SW480 (cell line): ENCODE data around the gene SNAP23.

ENCODE experiments used
- DNase-seq: peaks from one replicate; pipeline ENCODE4 v3.0.0-alpha.2; 2016; ENCODE audit warnings: low spot score

The SNAP23 gene

DNA sequence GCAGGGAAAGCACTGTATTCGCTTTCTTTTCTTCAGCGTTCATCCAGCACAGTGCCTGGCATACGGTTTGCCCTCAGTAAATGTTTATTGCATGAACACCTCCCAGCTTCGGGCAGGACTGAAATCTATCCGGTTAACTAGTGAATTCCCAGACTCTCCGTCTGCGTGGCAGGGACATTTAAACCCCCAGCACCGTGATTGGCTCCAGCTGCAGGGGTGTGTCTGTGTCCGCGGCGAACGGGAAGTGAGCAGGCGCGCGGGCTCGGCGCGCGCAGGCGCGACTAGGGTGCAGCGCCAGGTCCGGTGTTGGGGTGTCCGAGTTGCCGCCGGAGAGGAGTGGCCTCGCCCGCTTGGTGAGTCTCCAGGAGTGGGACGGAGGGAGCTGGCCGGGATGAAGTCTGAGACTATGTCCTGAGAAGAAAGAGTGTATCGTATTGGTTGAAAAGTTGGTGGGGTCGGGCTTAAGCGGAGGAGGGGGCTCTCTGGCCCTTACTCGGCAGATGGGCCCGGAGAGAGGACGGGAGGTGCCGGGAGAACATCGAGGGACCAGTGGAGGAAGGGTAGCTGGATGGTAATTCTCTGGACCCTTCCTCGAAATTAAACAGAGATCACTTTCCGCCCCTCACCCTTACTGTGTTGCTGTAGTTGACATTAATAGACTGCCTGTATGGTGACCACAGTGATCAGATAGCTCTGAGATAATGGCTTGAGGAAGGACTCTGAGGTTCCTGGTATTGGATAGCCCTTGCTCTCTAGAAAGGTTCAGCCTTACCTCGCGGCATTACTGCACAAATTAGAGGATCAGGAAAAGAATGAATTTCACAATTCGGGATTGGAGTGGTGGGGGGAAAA lies at the start of gene SNAP23:
TSS of gene SNAP23 (plus strand) at position 274 of the 852 bp plus-strand sequence. CDS start 16,213 bp downstream, outside the sequence.
- peak; percentile 89 for DNase-seq

DNA sequence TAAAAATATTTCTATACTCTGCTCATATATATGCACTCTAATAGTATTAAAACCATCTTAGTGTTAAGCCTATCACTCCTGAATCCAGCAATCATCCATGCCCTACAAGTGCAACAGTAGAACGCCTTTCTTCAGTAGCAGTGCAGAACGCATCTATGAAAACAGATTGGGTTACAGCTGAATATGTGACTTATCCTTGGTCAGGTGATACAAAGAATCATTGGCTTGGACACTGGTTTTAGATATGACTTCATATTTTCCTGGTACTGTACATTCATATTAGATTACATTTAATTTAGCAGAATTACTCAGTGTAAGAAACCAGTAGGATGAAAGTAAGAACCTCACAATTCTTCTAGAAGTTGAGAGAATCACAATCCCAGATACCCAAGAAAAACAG lies 47.8 kb upstream of the SNAP23 start:
- no peak for DNase-seq

DNA sequence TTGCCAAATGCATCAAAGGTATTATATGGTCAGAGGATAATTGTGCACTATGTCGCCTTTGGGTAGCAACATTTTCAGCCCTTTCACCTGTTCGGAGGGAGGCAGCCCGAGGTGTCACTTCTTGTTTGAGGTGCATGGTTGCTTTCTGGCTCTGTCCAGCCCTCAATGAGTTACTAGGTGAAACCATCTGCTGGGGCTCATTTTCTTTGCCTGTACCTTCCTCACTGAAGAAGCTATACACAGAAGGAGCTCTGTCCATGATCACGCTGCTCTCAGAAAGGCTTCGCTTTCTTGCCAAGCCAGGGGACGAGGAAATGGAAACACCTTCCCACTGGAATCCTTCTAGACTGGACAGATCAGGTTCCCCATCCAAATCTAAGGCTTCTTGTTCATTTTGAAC lies 47.2 kb upstream of the SNAP23 start:
- DNase-seq, result no peak

DNA sequence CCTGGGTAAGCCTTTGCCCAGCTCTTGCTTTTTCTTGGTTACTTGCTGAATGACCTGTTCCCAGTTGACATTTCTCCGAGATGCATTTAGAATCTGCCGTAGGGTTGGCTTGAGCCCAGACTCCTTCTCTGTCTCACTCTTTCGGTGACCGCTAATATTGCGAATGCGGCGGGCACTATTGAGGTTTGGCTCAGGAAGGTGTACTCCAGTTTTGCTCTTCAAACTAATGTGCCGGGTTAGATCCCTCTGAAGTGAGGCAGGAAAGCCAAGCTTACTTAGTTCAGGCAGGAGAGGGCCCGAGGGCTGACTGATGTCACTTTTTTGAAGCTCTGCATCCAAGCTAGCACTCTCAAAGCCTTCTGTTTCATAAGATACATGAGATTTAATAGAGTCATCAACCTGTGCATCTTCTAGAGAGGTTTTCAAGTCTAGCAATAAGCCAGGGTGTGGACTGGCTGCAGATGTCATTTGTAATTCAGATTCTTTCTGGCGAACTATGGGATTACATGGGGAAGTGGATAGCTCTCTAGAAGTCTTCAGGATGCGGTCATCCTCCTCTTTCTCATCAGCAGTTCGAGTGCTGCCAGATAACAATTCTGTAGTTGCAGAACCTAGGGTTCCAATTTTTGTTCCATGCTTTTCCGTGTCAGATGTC lies 45.5 kb upstream of the SNAP23 start:
- DNase-seq, result no peak

DNA sequence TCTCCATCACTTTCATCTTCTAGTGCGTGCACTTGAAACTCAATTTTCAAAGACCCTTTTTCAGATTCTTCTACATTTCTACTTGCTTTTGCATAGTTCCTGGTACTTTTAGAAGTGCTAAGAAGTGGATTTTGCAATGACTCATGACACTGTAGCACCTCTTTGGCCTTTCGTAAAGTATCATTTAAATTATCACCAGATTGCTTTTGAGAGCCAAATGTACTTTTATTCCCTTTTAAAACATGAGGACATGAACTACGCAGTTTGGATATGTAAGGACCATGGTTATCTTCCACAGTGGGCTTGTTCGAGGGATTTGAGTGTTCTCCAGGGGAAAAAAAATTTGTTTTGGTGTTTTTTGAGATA lies 45.0 kb upstream of the SNAP23 start:
- DNase-seq, result no peak

DNA sequence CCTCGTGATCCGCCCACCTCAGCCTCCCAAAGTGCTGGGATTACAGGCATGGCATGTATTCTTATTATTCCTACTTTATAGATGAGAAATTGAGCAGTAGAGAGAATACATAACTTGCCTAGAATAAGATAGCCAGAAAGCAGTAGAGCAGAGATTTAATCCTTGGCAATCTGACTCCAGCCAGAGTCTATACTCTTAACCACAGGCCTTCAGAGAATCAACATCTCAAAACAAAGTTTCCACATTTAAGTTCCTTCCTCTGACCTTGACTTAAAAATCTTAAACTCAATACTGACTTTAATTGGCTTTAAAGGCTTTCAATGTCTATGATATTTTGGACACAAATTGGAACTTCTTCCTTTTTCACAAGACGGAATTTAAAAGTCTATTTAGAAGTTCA lies 41.6 kb upstream of the SNAP23 start:
- no peak for DNase-seq

DNA sequence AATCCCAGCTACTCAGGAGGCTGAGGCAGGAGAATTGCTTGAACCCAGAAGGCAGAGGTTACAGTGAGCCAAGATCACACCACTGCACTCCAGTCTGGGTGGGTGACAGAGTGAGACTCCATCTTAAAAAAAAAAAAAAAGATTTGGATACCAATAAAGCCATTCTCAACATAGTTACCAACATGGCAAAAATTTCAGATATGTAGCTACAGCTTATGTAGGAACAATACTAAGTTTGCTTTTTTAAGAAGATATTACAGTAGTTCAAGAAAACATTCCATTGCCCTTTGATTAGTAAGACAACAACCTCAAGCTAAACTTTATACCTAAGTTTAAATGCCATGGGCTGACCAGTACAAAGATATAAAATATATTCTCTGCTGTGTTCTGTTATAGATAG lies 38.9 kb upstream of the SNAP23 start:
- DNase-seq, result no peak

DNA sequence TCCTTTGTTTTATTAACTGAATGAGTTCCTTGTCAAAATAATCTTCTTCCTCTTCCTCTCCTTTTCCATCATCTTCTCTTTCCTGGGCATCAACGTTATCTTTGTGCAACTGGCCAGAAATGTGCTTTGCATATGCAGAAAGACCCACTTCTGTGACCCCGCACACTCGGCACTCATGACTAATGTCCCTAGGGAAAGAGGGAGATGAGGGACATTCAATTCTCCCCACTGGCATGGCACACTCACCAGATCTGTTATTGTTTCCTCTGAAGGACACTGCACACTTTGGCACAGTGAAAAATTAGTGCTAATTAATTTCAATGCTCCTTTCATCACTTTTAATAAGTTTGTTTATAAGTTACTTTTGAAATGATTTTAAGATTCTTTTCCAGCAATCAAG lies 38.5 kb upstream of the SNAP23 start:
- DNase-seq, result no peak

DNA sequence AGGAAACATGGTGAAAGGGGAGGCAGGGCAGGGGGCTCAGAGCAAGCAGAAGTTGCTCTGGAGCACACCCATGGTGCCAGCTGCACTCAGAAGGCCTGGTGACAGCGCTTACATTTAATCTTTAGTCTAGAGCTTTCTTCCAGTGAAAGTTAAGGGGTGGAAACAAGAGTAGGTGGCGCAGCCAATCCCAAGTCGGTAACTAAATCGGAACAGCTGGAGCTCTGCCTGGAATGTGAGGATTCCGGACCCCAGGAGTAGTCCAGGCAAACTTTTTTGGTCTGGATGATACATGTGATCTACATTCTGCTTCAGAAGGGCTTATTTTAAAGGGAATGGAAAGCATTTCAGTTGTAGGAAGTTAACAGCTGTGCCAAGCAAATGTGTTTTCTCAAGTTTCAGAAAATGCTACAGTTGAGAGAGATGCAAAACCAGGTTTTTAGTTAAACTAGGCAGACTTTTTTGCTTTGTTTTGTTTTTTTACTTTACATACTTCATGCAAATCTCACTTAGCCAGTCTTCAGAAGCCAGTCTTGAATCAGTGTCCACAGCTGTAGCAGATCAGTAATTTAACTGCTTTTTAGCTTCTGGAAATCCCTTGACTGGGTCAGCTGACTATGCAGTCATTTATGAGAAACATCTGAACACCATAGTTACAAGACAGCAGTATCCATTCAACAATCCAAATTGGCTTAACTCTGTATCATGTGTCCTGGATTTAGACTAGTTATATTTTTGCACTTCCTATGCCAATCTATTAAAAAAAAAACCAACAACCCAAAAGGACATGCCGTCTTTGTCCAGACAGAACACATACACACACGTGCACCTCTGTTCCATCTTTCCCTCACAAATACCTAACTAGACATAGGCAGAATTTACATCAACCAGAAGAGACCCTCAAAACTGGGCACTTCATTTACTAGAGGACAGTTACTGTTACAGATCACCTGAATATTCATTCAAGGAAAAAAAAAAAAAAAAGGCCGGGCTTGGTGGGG lies 37.7 kb upstream of the SNAP23 start:
- no peak for DNase-seq

DNA sequence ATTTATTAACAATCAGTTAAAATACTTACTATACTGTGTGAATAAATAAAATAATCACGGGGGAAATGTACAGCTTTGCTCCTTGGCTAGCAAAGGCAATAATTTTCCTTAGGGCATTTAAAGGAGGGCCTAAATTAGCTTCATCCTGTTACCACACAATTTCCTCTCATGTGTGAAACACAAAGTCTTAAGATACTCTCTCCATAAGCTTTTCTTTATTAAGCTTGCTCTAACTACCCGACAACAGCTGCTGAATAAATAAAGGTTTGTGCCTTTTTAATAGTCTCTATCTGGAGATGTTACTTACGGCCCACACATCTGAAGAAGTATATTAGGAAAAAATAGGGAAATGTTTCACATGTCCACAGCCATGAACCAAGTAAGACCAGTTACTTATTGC lies 34.2 kb upstream of the SNAP23 start:
- DNase-seq, result no peak

DNA sequence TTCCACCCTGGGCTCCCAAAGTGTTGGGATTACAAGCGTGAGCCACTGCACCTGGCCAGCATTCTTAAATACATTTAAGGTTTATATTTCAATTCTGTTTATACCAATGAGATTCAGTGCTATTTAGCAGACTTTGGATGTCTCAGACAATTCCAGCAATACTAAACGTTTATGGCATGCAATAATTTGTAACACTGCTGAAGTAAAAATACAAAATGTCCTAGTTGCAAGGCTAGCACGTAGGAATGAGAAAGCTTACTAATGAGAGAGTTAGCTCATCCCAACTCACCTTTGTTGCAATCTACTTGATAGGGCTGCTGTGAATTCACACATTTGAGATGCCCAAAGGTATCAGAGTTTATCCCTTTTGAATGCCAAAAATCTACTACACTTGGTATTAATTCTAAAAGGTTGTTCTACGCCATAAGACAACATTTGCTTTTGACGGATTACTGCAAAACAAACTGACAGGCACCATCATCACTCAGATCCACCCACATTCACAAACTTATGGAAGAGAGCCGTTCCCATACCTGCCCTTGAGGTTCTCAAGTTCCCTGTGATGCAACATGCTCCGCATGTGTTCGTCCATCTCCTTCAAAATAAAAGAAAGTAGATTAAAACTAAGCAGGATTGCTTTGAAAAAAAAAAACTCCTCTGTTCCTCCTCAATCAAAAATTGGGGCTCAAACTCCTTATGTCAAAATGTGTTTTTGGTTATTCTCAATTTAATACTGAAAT lies 29.7 kb upstream of the SNAP23 start:
- DNase-seq, result no peak

DNA sequence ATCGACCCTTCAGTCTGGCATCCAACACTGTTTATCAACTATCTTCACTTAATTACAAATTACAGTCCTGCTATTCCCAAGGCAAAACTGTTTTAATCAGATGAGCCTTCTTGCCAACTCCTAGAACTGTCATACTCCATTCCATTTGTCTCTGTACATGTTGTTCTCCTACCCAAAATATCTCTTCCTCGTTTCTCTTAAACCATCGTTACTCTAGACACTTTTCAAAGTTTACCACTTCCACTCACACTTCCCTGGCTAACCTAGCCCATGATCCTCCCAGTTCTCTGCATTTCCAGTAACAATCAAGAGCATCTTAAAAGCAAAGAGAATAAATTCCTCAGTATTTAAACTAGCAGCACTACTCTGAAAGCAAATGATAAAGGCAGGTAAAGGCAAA lies 24.4 kb upstream of the SNAP23 start:
- DNase-seq, result no peak

DNA sequence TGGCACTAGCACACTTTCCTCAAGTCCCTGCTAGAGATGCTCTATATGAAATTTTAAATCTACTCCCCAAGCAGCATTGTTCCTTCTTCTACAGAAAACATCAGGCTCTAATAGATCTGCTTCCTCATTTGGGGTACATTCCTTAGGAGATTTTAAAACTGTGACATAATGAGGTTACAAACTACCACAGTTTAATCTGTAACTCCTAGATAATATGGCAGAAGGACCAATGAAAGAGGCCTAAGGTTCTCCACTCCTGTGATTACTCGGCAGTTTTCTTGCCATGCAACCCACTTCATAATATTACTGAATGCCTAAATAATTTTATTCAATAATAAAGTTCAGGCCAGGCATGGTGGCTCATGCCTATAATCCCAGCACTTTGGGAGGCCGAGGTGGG lies 20.6 kb upstream of the SNAP23 start:
- no peak for DNase-seq

DNA sequence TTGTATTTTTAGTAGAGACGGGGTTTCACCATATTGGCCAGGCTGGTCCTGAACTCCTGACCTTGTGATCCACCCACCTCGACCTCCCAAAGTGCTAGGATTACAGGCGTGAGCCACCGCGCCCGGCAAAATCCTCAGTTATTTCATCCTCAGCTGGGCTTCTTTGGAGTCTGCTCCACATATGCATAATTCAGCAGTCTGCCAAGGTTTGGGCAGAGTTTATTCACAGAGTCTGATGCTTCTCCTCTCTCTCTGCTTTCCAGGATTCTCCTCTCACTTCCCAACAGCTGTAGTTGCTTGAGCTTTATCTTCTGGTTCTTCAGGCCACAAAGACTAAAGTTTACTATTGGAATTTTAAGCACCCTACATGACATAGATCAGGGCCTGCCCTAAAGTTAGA lies 12.7 kb upstream of the SNAP23 start:
- no peak for DNase-seq

DNA sequence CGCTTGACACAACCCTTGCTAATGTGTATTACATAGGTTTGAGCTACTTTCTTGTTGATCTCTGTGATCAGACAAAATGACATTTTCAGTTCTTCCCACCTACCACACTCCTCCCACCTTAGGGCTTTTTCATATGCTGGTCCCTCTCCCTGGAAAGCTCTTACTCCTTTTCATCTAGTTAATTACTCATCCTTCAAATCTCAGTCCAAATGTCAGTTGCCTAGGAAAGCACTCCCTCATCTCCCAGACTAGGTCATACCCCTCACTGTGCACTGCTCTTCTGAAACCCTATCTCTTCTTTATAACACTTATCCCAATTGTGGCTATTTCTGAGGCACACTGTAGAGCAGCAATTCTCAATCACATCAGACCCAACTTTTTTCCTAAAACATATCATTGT lies 11.8 kb upstream of the SNAP23 start:
- DNase-seq, result no peak

DNA sequence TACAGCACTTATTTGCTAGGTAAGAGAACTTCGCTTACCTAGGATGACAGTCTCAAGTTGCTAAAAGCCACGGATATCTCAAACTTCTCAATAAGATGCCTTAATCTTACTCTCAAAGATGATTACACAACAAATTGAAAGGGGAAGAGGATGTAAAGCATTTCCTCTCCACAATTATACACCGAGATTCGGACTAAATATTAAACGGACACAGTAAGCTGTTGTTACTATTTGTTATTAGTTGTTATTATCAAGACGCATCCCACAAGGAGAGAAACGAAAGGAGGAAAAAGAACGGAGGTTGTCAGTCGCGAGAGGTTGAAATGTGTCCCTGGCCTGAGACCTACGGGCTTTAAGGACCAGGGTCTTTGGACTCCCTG lies 5.2 kb upstream of the SNAP23 start:
- no peak for DNase-seq

DNA sequence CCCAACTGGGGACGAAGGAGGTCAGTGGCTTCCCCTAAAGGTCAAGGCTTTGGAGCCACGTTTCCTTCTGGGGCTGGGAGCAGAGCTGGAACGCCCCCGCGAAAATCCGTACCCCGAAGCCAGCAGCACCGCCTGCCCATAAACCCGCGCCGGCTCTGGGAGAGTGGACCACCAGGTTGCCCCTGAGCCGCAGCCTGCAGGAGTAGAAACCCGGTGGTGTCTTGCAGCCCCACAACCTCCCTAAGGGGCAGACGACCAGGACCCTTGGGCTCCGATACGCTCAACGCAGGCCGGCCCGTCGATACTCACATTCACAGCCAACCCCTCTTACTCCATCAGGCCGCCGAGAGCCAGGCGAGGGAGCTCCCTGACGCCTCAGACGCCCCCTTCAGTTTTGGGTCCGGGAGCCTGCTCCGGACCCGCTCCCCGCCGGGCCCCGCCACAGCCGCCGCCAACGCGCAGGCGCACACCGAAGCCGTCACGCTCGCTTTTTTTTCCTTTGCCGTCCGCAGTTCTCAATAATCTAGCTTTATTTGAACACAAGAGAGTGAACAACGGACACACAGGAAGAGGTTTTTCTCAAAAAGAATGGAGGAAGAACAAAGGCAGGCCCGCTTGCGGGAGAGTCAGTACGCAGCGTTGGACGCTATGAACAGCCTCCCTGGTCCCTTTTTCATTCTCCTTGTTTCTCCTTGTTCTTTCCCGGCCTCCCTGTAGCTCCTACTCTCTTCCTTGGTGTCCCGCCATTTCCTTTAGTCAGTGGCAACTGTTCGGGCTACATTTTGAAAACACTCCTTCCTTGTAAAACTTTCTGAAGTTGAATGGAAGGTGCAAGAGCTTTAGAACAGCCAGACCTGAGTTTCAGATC lies 4.5 kb upstream of the SNAP23 start, which contains the start of gene ZNF106:
TSS of gene ZNF106 (minus strand) at position 471 of the 868 bp plus-strand sequence. CDS start 18,852 bp downstream, outside the sequence.
- peak; percentile 90 for DNase-seq

DNA sequence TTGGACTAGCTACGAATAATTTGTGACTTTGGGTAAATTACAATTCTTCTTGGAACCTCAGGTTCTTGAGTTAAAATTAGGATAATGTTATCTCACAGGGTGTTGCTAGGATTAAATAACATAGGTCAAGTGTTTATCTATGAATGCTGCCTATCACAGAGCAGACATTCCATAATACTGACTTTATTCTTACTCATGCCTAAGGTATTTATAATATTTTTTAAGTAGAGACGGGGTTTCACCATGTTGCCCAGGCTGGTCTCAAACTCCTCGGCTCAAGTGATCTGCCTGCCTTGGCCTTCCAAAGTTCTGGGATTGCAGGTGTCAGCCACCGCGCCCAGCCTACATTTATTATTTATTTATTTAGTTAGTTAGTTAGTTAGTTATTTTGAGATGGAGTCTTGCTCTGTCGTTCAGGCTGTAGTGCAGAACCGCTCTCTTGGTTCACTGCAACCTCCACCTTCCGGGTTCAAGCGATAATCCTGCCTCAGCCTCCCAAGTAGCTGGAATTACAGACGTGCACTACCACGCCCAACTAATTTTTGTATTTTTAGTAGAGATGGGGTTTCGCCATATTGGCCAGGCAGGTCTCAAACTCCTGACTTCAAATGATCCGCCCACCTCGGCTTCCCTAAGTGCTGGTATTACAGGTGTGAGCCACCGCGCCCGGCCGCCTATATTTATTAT lies 3.8 kb upstream of the SNAP23 start:
- DNase-seq, result peak; percentile 59

DNA sequence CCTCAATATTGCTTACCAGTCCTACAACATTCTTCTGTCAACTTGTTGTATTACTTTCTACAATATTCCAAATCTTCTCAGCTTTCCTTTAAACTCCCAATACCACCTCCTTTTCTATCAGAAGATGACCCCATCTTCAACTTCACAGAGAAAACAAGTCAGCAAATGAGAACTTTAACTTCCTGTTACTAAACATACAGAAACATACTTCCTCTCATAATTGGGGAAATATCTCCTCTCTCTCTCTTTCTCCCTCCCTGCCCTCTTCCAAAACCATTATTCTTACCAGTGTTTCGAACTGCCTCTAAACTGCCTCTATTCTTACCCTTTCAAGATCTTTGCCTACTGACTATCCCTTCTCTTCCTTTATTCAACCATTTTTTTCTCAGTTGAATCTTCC lies 1.8 kb upstream of the SNAP23 start:
- DNase-seq, result no peak

DNA sequence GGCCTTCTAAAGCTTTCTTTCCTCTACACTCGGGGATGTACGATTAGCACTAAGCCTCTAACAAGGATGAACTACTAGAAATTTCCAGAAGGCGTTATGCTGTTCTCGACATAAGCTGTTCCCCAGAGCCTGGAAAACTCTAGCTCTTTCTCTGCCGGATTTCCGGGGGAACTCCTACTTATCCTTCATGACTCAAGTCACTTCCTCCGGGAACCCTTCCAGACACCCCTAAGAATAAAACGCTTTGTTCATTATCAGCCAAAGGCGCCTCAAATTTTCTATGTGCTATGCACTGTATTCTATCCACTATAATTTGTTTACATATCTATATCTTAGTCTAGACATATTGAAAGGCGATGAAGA lies 455 bp upstream of the SNAP23 start:
- DNase-seq, result peak; percentile 23
